Measurements from ENCODE around the gene CRAMP1. TPM values are rescaled to one million over a fixed set of nuclear protein-coding genes. Genes with fewer than 3 reads are reported as not detected.

CRAMP1 gene
- total RNA-seq, 1 donor from 2014 or later = 24.1 TPM

DNA sequence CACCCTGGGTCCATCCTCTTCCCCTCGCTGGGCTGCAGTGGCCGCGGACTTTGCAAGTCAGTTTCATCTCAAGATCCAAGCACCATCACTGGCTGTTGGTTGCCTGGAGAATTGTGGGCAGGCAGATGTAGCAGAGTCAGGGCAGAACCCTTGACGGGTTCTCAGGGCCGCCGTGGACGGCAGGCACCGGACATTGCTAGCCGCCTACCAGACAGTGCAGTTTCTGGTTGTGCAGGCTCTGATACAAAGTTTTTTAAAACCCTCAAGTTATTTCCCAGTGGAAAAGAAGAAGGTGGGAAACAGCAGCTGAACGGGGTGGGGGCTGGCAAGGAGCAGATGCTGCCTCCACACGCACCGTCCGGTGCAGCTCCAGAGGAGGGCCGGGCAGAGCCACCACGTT, 97.2 kb downstream of the CRAMP1 start:
- DNase-seq = no peak
- no peak for TF ChIP-seq CTCF (IDR thresholded peaks at IDR 0.05)
- no peaks in the 10 kb centered on the region for H3K27me3 ChIP-seq (ENCODE audit: low read depth)
- H3K9me3 ChIP-seq = no peaks in the 10 kb centered on the region
- peaks cover 7% of the 10 kb centered on the region for H3K36me3 ChIP-seq
- H3K4me3 ChIP-seq = no peak overlapping the region
- peaks cover 36% of the 10 kb centered on the region for H3K4me1 ChIP-seq
- intact Hi-C loops (cut with DNase I) = no loop called here
- no peak overlapping the region for H3K27ac ChIP-seq
- ATAC-seq = no peak

- peaks cover 7% of the 10 kb centered on the region for H3K36me3 ChIP-seq
- H3K4me3 ChIP-seq = no peak overlapping the region
- H3K27me3 ChIP-seq (ENCODE audit: low read depth) = no peaks in the 10 kb centered on the region
- ATAC-seq (no peak), DNase-seq (no peak)
- H3K9me3 ChIP-seq = no peaks in the 10 kb centered on the region
- H3K4me1 ChIP-seq = peaks cover 30% of the 10 kb centered on the region
- no peak for TF ChIP-seq CTCF (IDR thresholded peaks at IDR 0.05)
- intact Hi-C loops (cut with DNase I) = no loop called here
- no peak overlapping the region for H3K27ac ChIP-seq
Observed at GRCh38 chr16:1710811-1711507, 98.8 kb downstream of the CRAMP1 start.

DNA sequence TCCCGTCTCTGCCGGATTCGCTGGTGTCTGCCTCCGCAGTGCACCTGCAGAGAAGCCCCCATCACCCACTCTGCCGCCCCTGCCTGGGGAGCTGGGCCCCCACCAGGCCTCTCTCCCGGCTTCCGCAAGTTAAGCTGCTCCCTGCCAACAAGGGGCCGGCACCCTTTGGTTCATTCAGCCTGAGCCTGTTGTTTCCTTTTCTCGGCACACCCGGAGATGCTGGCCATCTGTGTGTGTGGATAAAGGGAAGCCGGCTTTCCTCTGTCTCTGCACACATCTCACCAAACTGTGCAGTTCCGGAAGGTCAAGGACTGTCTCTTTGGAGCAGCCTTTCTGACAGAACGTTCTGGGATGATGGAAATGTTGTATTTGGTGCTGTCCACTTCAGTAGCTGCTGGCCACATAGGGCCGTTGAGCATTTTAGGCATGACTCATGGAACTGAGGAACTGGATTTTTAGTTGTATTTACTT, 100.7 kb downstream of the CRAMP1 start:
- peaks cover 22% of the 10 kb centered on the region for H3K4me1 ChIP-seq
- H3K9me3 ChIP-seq = no peaks in the 10 kb centered on the region
- no peak overlapping the region for H3K27ac ChIP-seq
- H3K4me3 ChIP-seq = no peak overlapping the region
- H3K27me3 ChIP-seq (ENCODE audit: low read depth) = no peaks in the 10 kb centered on the region
- intact Hi-C loops (cut with DNase I) = no loop called here
- DNase-seq (no peak), ATAC-seq (no peak)
- peaks cover 7% of the 10 kb centered on the region for H3K36me3 ChIP-seq
- TF ChIP-seq CTCF (IDR thresholded peaks at IDR 0.05) = no peak

GRCh38 chr16:1713331-1713730, 101.2 kb downstream of the CRAMP1 start:
- H3K27ac ChIP-seq = no peak overlapping the region
- DNase-seq = no peak
- no peaks in the 10 kb centered on the region for H3K9me3 ChIP-seq
- no peak overlapping the region for H3K4me3 ChIP-seq
- H3K27me3 ChIP-seq (ENCODE audit: low read depth) = no peaks in the 10 kb centered on the region
- intact Hi-C loops (cut with DNase I) = no loop called here
- peaks cover 17% of the 10 kb centered on the region for H3K4me1 ChIP-seq
- no peak for TF ChIP-seq CTCF (IDR thresholded peaks at IDR 0.05)
- peaks cover 7% of the 10 kb centered on the region for H3K36me3 ChIP-seq
- no peak for ATAC-seq

GRCh38 chr16:1713933-1714332, 101.8 kb downstream of the CRAMP1 start:
- ATAC-seq (peak in 1 of 2 donors; percentile 21), DNase-seq (no peak)
- H3K4me1 ChIP-seq = peaks cover 11% of the 10 kb centered on the region
- no peak overlapping the region for H3K4me3 ChIP-seq
- intact Hi-C loops (cut with DNase I) = no loop called here
- H3K36me3 ChIP-seq = peaks cover 4% of the 10 kb centered on the region
- no peak overlapping the region for H3K27ac ChIP-seq
- no peaks in the 10 kb centered on the region for H3K27me3 ChIP-seq (ENCODE audit: low read depth)
- TF ChIP-seq CTCF (IDR thresholded peaks at IDR 0.05) = no peak
- H3K9me3 ChIP-seq = no peaks in the 10 kb centered on the region
